GM21423 (cell line): Measurements from ENCODE around the gene PPP1R1A.

Experiments
- ATAC-seq: cut with Tn5 transposase; IDR thresholded peaks from one replicate; pipeline ENCODE4 v1.9.1; 2021; ENCODE audit warnings: mild to moderate bottlenecking, moderate library complexity; ENCODE audit not compliant: unreplicated experiment

Gene PPP1R1A

DNA sequence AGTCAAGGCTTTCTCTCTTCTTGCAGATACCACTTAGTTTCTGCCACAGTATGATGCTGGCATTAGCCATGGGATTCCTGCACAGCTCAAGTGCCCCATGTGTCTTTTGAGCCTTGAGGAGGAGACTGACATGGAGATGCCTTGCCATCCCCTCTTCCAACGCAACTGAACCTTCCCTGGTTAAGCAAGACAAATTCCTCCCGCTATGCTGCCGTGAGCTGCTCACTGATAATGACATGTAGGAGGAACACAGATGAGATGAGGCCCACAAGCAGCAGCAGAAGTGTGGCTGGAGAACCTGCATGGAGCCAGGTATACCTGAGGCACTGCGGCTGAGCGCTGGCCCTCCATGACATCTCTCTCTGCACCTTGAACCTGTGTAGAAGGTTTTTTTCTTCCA is 15.4 kb upstream of the PPP1R1A start:
- no peak for ATAC-seq

DNA sequence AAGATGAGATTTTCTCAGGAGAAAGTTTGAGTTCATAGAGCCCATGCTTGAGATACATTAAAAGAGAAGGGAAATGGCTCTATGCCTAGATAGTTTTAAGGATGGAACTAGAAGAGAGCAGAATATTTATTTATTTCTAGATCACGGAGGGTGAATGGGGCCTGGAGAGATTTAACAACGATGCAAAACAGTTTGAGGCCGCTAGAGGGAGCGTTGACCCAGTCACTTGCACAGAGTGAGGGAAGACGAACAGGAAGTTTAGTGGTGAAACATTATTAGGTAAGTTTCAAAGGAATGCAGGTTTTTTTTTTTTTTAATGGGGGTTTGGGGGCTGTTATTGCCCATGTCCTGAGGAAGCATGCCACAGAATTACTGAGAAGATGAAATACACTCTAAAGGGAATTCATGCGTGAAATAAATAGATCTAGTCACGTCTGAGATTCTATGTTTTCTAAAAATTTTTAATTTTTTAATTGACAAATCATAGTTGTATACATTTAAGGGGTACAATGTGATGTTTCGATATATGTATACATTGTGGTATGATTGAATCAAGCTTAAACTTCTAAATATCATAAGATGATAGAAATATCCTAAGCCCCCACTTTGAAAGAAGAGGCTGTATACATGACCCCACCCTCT is 14.8 kb upstream of the PPP1R1A start:
- ATAC-seq: peak; percentile 86

DNA sequence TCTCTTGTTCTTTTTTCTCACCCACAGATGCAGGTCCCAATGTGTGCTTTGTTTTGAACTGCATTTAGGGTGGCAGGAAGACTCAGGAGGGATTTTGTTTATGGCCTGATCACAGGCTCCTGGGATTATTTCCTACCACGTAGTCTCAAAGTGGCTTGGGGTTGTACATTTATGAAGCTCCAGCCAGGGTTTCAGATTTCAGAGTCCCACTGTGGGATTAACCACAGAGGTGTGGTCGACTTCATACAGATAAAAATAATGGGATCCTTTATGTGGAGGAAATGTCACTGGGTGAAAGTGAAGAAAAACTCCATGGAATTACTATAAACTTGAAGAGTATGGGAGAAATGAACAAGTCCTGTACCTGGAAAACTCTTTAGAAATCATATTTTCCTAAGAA is 14.2 kb upstream of the PPP1R1A start:
- ATAC-seq: no peak

DNA sequence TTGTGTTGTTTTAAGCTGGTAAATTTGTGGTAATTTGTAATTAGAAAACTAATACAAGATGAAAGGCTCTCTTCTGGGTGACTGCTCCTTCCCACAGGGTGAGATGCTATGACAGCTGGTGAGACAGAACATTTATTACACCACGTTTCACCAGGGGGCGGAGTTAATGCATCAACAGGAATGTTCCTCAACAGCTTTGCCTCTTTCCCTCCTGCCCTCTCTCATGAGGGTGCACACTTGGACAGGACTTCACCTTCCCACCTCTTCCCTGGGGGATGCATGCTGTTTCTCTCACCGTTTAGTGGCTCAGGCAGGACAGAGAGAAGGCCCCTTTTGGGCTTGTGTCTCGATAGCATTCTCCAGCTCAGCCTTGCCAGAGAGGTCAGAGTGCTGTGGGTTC is 13.4 kb upstream of the PPP1R1A start:
- no peak for ATAC-seq

DNA sequence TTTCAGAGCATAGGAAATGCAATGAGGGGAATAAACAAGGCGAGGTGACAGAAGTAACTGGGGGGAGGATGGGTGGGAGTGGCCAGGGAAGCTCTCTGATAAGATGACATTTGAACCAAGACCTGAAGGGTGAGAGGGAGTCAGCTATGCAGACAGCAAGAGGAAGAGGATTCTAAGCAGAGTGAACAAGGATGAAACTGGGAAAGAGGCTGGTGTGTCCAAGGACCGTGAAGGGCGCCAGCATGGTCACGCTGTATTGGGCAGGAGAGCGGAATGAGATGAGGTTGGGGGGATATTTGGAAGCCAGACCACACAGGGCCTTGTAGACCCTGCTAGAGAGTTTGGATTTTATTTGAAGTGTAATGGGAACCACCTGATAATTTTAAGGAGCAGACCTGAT is 10.5 kb upstream of the PPP1R1A start:
- ATAC-seq: no peak

DNA sequence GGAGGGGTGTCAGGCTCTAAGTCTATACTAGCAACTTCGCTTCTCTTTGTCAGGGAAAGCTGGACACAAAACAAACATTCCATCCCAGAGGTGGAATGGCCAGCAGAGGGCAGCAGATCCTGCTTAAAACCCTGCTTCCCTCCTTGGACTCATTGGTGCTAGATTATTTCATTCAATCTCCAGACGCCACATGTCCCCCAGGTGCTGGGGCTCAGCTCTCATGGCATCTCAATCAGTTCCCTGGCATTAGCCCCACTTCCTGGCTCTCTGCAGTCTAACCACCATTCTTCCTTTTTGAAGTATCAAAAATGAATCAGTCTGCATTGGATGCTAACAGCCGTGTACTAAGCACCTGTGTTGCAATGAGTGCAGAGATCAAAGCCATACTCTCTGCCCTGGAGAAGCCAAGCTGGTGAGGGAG is 8.1 kb upstream of the PPP1R1A start:
- no peak for ATAC-seq

DNA sequence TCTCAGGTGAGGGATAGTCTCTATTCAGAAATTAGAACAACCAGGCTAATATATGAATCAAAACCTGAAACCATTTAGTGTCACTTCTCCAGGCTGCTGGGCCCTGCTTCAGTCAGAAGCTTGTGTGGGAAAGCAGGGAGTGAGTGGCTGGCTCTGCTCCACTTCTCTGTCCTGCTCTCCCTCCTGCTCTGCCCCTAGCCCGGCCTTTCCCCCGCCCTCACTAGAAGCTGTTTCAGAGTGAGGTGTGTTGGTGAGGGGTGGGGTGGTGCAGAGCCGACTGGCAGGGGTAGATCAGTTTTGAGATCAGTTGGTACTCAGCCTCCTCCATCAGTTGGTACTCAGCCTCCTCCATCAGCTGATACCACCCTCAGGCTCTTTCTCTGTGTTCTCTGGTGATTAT is 7.0 kb upstream of the PPP1R1A start:
- no peak for ATAC-seq

DNA sequence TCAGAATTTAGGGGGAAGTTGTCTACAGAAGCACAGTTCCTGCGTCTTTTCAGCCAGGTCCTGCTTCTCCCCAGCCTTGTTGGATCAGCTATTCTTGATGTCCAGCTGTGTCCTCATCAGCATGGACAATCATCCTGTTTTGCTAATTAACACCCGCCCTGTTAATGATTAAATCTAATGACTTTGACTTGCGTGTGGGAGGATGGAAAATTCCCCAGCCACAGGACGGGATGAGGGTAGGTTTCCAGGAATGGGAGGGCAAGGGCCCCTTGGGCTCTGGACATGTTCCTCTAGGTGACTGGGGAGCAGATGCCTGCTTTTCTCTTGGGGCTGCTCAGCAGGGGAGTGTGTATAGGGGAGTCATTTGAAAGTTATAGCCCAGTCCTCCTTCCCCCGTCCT is 5.3 kb upstream of the PPP1R1A start:
- ATAC-seq: no peak

DNA sequence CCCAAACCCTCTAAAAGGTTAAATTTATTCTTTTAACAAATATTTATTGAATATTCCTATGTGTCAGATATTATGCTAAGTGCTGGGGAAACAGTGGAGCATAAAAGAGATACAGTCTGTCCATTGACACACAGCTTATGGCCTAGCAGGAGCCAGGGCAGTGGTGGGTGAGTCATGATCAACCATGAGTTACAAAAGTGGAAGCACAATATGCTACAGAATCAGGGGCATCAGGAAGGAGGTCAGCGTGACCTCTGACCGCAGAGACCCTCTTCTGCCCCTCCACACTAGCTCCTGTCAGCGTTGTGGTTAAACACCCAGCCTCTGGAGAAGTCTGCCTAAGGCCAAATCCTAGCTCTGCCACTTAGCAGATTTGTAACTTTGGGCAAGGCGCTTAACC is 4.7 kb upstream of the PPP1R1A start:
- no peak for ATAC-seq

DNA sequence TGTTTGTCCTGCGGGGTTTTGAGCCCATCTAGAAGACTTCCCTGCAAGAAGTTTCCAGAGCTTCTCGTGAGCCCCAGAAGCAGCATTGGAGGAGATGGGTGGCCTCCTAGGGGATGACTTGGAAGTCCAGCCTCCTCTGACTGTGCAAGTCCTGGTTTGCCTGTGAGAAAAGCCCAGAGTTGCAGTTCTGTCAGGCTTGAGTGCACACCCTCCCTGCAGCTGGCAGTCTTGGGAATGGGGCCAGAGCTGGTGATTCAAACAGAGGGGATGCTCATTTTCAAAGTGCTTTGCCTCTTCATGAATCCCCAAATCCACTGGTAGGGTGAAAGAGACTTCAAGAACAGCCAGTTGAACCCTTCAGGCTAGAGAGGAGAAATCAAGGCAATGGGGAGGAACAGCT is 3.9 kb upstream of the PPP1R1A start:
- ATAC-seq: no peak

DNA sequence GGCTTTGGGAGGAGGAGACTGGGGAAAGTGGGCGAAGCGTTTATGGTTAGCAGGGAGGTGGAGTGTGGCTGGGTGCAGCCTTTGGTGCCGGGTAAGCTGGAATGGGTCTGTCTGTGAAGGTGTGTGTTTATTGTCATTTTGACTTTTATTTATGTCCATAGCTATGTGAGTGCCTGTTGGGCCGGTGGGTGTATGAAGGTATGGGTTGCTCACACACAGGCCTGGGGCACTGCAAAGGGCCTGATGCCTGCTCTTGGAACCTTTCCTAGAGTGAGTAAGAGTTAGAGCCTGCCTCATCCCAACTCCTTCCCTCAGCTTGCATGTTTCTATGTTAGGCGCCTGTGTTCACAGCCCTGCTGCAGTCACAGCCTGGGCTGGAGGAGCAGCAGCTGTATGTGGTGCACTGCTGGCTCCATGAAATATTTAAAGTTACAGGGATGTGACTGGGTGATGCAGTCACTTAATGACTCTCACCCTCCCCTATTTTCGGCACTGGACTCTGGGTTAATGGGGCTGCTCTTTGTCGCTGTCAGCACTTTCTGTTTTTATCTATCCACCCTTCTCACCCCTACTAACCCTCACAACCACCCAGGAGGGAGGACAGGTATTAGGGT is 2.6 kb upstream of the PPP1R1A start:
- no peak for ATAC-seq

DNA sequence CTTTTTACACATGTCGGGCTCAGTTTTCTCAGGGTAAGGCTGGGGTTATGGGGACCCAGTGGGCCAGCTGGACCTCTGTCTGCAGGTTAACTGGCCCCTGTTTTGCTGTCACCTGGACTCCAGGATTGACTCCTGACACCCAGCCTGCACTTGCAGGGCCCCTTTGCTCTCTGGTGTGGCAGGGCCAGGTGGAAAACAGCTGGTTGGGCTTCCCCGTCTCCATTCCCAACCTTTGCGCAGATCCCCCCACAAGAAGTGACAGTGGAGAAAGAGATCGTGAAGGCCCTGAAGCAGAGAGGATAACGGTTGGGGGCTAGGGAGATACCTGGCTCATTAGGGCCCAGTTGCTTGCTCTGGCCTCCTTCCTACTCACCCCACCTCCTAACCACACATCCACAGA is 1.5 kb upstream of the PPP1R1A start:
- ATAC-seq: no peak

DNA sequence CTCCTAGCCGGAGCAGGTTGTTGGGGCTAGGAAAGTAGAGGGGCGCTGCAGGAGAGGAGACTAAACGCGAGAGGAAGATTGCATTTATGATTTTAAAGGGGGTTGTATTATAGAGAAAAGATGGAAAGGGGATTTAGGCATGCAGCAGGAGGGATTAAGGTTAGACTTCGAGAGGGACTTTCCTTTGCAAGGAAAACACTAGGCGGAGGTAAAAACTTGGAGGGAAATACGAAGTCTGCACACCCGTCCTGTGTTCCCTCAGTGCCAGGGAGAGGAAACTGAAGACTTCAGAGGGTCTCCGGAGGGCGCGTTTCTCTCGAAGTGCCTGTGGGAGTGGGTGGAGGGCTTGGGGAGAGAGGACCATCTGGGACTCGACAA is 420 bp upstream of the PPP1R1A start:
- no peak for ATAC-seq

DNA sequence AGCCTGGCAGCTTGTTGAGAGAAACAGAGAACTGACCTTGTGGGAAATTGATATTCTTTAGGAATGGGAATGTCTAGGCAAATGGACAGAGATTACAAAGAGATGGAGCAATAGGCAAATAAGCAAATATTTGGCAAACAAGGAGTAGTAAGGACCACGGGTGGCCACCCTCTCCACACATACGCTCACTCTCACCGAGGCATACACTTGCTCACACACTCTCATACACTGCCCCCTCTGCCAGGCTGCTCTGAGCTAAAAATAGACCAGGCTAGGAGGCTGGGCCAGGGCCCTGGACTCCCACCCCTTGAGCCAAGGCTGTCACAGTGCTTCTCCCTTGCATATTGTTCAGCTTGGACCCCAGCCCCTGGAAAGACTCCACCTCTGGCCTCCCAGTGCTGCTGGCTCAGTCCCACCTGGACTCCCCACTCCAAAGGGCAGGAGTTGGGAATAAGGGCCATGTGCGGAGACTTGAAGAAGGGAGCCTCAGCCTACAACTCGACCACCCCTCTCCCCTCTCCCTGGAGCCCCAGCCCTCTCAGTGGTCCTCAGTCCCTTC is 1.1 kb downstream of the PPP1R1A start:
- ATAC-seq: no peak

DNA sequence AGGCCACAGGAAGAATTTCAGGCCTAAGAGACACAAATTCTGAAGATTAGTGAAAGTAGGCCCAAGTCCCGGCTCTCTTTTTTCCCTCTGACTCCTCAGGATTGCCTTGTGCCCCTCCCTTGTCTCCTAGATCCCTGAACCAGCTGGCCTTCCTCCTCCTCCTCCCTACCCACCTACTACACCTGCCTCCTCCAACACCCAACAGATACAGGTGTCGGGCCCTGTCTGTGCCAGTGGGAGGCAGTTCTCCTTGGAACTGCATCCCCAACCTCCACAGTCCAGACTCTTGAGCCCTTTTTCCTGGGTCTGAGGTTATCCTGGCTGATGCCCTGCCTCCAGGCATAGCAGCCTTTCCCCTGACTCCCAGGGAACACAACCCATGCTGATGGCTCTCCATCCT is 1.8 kb downstream of the PPP1R1A start:
- ATAC-seq: no peak

DNA sequence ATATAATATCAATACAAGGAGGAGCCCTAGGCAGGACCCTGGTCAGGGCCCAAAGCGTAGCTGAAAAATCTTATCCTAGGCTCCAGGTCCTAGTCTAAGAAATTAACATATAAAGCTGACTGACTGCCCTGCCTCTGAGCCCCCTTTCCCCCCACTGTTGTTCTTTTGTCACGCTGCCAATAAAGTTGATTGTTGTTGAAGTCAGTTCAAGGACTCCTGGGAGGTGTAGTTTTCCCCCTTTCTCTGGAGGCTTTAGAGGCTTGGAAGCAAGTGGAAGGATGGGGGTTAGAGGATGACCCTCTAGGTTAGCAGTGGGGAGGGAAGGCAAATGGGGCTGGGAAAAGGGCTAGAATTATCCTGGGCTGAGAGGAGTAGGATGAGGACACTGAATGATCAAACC is 3.2 kb downstream of the PPP1R1A start:
- no peak for ATAC-seq

DNA sequence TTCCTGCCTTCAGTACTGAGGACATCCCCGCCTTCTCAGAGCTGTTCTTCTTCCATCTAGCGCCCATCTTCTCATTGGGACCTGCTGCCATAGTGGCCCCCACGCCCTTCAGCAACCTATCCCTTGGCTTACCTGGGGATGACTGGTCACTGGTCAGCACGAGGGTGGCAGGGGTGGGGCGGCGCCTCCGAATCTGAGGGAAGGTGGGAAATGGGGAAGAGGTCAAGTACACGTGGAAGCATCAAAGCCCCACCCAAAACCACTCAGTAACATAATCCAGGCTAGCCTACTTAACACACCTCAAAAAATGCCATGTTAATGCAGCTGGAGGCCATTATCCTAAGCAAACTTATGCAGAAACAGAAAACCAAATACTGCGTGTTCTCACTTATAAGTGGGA is 4.3 kb downstream of the PPP1R1A start:
- no peak for ATAC-seq

DNA sequence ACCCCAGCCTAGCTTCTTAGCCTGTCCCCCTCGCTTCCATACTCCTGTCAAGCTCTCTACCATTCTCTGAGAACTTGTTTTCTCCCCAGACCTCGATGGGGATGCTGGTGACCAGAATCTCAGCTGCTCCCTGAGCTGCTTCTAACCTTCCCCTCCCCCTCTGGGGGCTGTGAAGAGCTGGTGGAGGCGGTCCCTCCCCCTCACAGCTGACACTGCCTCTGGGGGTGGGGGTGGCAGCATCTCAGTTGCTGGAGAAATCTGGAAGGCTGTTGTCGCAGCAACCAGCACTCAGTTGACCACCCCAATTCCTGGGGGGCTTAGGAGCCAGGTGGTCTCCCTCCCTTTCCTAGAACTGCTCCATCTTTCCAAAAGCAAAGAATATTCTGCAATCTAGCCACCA is 4.7 kb downstream of the PPP1R1A start:
- ATAC-seq: no peak

DNA sequence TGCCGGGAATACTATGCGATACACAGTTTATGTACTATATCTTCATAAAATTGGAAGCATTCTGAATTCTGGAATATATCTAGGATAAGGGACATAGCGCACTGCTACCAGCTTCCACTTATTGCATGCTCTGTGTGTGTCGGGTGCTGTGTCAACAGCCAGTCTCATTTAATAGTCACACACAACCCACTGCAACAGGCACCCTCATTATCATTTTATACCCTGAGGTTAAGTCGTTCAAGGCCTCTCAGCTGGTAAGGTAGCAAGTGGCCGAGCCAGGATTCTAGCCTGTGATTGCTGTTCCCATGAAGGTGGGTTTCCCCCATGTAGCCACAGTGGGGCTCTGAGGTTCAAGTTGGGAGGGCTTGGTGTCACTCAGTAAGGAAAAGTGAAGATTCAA is 7.0 kb downstream of the PPP1R1A start:
- no peak for ATAC-seq

DNA sequence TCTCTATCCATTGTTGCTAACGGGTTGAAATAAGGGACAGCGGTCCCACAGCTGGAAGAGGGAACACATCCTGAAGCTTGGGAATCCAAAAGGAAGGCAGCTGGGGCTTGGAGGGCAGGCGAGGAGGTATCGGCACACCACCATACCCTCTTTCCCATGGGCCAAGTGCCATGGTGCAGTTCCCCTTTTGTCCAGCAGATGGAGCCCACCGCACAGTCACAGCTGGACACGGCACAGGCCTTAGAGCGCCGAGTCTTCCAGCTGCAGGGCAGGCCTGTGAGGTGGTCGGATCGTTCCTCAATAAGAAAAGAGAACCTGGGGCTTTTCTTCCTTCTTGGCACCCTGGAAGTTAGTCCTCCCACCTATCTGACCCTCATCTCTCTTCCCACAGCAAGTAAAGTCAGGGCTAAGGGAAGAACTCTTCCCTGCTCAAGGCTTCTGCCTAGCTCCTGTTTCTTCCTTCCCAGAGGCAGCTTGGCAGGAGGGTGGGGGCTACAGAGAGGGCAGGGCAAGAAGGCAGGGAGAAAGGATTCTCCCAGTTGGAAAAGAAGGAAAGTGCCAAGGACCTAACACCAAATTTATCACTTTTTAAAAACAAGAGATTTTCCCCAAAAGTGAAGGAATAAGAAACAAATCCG is 8.6 kb downstream of the PPP1R1A start:
- peak; percentile 94 for ATAC-seq

DNA sequence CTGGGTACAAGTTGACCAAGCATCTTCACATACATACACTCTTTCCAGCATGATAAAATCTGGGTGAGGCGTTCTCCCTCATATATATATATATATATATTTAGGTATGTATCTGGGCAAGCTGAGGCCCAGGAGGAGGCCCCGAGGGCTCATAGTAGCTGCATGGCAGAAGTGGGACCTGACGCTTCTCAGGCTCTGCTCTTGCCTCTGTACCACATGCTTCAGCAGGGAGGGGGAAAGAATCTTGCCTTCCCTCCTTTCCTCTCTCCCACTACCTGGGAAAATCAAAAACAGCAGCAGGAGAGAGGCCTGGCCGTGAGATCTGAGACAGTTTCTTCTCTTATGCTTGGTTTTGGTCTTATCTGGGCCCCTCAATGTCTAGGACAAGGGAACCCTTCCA is 9.2 kb downstream of the PPP1R1A start:
- ATAC-seq: no peak

DNA sequence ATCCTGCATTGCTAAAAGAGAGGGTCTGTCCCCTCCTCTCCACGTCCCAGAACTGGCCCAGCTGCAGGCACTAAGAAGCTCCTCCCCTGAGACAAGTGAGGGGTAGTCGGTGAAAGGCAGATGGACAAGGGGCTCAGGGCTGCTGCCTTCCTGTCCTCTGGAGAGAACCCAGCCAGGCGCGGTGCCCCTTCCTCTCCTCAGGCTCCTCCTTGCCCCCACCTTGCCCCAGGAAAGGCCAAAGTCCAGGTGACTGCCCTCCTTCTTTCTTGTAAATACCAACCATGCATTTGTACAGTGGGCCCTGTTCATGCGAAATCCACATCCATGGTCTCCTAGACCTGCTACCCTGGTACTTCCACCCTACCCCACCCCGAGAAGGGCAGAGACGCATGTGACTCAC is 9.7 kb downstream of the PPP1R1A start:
- no peak for ATAC-seq
